GM06990 (cell line): ENCODE measurements around the gene NUP107.

Experiments
- DNase-seq: peaks from one replicate; pipeline ENCODE4 v3.0.0-alpha.2; 2011; ENCODE audit not compliant: insufficient read length; ENCODE audit errors: extremely low read depth
- H3K27me3 ChIP-seq: replicated peaks from 2 replicates; pipeline ENCODE4 v1.6.0; 2011; ENCODE audit warnings: low read length; ENCODE audit not compliant: control insufficient read depth, insufficient read depth
- H3K36me3 ChIP-seq: 2 replicates; pipeline ENCODE4 v1.5.1; 2011; ENCODE audit warnings: low read length; ENCODE audit not compliant: control insufficient read depth, insufficient read depth
- H3K4me3 ChIP-seq: replicated peaks from 2 replicates; pipeline ENCODE4 v1.5.1; 2011; ENCODE audit warnings: low read depth, mild to moderate bottlenecking, control low read depth, low read length
- TF ChIP-seq, protein P1 (sequence below): IDR thresholded peaks from 2 replicates; pipeline ENCODE4 v1.5.1; 2011; ENCODE audit warnings: low read length, control low read depth, mild to moderate bottlenecking, inconsistent platforms; ENCODE audit not compliant: insufficient read depth, poor library complexity, severe bottlenecking

The NUP107 gene

DNA sequence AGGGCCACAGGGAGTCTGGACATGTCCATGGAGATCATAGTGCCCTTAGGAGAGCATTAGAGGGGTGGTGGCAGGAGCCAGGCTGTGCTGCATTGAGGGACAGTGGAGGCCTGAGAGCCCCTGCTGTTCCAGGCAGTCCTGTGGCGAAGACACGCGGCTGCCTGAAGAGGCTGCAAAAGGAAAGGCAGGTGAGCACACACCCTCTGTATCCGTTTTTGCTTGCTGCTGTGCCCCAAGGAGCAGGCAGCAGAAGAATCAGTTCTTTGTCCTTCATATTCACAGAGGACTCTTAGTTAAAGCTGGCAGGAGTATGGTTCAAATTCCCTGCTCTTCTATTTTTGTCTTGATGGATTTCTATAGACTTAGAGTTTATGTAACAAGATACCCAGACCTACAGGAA lies 63.7 kb downstream of the NUP107 start:
- H3K27me3 ChIP-seq: no peaks in the 10 kb centered on the region
- H3K4me3 ChIP-seq: no peak overlapping the region
- no peak for DNase-seq
- H3K36me3 ChIP-seq: peaks cover 7% of the 10 kb centered on the region
- TF ChIP-seq, protein P1, sequence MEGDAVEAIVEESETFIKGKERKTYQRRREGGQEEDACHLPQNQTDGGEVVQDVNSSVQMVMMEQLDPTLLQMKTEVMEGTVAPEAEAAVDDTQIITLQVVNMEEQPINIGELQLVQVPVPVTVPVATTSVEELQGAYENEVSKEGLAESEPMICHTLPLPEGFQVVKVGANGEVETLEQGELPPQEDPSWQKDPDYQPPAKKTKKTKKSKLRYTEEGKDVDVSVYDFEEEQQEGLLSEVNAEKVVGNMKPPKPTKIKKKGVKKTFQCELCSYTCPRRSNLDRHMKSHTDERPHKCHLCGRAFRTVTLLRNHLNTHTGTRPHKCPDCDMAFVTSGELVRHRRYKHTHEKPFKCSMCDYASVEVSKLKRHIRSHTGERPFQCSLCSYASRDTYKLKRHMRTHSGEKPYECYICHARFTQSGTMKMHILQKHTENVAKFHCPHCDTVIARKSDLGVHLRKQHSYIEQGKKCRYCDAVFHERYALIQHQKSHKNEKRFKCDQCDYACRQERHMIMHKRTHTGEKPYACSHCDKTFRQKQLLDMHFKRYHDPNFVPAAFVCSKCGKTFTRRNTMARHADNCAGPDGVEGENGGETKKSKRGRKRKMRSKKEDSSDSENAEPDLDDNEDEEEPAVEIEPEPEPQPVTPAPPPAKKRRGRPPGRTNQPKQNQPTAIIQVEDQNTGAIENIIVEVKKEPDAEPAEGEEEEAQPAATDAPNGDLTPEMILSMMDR: no peak

DNA sequence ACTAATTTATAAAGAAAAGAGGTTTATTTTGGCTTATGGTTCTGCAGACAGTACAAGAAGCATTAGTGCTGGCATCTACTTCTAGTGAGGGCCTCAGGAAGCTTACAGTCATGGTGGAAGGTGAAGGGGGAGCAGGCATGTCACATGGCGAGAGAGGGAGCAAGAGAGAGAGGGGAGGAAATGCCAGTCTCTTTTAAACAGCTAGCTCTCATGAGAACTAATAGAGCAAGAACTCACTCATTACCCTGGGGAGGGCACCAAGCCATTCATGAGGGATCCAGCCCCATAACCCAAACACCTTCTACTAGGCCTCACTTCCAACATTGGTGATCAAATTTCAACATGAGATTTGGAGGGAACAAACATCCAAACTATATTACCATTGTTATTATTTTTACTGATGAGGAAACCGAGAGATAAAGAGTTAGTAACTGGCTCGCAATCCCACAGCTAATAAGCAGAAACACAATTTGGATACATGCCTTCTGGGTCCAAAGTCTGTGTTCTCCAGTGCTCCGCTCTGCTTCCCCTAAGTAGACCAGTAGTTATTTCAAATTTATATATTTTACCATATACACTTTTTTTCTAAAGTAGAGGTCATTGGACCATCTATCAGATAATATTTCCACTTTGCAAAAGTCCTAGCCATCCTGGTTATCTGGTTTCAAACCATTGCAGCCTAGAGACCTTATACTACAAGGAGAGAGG lies 68.9 kb downstream of the NUP107 start:
- TF ChIP-seq, protein P1: no peak
- H3K27me3 ChIP-seq: no peaks in the 10 kb centered on the region
- H3K4me3 ChIP-seq: no peak overlapping the region
- H3K36me3 ChIP-seq: peaks cover 4% of the 10 kb centered on the region
- no peak for DNase-seq

DNA sequence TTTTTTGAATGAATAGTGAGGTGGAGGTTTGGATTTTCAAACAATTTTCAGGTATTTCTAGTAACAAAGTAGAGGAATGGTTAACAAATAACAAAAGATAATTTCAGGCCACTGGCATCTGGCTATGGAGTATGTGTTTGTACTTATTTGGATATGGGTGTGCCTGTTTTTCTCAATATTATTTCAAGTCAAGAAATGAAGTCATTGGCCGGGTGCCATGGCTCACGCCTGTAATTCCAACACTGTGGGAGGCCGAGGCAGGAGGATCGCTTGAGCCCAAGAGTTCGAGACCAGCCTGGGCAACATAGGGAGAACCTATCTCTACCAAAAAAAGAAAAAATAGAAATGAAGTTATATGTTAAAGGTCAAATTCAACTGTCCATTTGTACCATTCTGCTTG lies 73.1 kb downstream of the NUP107 start:
- no peaks in the 10 kb centered on the region for H3K27me3 ChIP-seq
- no peak overlapping the region for H3K4me3 ChIP-seq
- H3K36me3 ChIP-seq: peaks cover 7% of the 10 kb centered on the region
- TF ChIP-seq, protein P1: no peak
- DNase-seq: no peak

DNA sequence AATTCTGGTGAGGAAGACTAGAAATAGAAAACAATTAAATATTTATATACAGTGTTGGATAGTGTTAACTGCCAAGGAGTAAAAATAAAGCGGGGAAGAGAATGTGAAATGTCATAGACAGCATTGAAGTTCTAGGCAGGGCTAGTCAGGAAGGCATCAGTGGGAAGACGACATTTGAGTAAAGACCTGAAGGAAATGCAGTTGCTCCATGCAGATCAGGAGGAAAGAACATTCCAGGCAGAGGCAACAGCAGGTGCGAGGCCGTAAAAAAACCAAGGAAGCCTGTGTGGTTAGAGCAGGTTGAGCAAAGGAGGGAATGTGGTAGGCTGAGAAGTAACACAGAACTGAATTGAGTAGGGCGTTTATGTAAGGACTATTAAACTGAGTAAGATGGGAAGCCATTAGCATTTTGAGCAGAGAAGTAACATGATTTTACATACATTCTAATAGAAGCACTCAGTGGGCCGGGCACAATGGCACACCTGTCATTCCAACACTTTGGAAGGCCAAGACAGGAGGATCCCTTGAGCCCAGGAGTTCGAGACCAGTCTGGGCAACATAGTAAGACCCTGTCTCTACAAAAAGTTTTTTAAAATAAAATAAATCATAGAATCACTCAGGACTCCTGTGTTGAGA lies 74.1 kb downstream of the NUP107 start:
- Histone ChIP-seq H3K4me3 (no peak overlapping the region), H3K27me3 (no peaks in the 10 kb centered on the region), H3K36me3 (peaks cover 6% of the 10 kb centered on the region)
- TF ChIP-seq, protein P1: no peak
- DNase-seq: no peak

DNA sequence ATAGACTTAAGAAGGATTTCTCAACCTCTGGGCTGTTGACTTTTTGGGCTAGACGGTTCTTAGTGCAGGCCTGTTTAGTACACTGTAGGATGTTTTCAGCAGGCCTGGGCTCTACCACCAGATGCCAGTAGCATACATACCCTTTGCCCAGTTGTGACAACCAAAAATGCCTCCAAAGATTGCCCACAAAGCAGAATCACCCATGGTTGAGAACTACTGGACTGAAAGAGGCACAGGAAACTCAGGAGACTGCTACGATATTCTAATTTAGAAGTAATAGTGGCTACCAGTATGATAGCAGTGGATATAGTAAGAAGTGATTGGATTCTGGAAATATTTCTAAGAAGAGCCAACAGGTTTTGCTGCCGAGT lies 74.6 kb downstream of the NUP107 start:
- no peak for DNase-seq
- TF ChIP-seq, protein P1: no peak

More for the DNA sequence above, 74.6 kb downstream of the NUP107 start:
- Histone ChIP-seq H3K4me3 (no peak overlapping the region), H3K27me3 (no peaks in the 10 kb centered on the region), H3K36me3 (peaks cover 6% of the 10 kb centered on the region)
